GM12878 (cell line): Measurements from ENCODE around the gene CCDC51. TPM values are rescaled to one million over a fixed set of nuclear protein-coding genes. Genes with fewer than 3 reads are reported as not detected.
"Not testable (repeated sequence)": the region's sequence is repeated elsewhere in the genome, so short reads cannot be mapped to it uniquely, and the experiment has no call there.

ENCODE experiments used
- ATAC-seq: fragments of 200-7000 bp; cut with Tn5 transposase; 3 replicates; pipeline ENCODE4 v1.9.1; 2020; ENCODE audit warnings: mild to moderate bottlenecking, moderate library complexity
- BruUV-seq: library from RNA; stranded (reverse); fragments of 400-500 nt; replicated peaks from 2 replicates; lab custom pipeline; 2021; lab: Mats Ljungman, UMichigan
- CTCF ChIA-PET: fragments of 300-600 bp; sonication (Branson Sonifier 250); formaldehyde crosslinking; extraction: SDS; loops from one replicate; lab custom pipeline; 2021; ENCODE audit warnings: inconsistent platforms; lab: Yijun Ruan, JAX
- POLR2A ChIA-PET: fragments of 350-600 bp; formaldehyde crosslinking; extraction: SDS; loops from one replicate; lab custom pipeline; 2021; ENCODE audit warnings: inconsistent platforms; lab: Charles Lee
- RAD21 ChIA-PET: fragments of 300-600 bp; sonication (Branson Sonifier 250); formaldehyde crosslinking; loops from one replicate; lab custom pipeline; 2023; ENCODE audit warnings: antibody characterized with exemption; ENCODE audit not compliant: unreplicated experiment; lab: Charles Lee
- SMC1A ChIA-PET: fragments of 300-600 bp; sonication (Branson Sonifier 250); formaldehyde crosslinking; loops from one replicate; lab custom pipeline; 2023; ENCODE audit not compliant: unreplicated experiment, uncharacterized antibody; lab: Charles Lee
- DNase-seq: peaks from one replicate; pipeline ENCODE4 v3.0.0-alpha.2; 2011; ENCODE audit warnings: low read depth, low spot score
- FAIRE-seq: peaks from 3 replicates; lab custom pipeline; 2011; peaks lifted over from hg19 to GRCh38; lab: Jason Lieb, UNC
- H2AFZ ChIP-seq: 2 replicates; pipeline ENCODE4 v1.6.0; 2011; ENCODE audit warnings: low read depth, low read length, control low read depth; ENCODE audit not compliant: control insufficient read depth
- H3K27ac ChIP-seq: 2 replicates; pipeline ENCODE4 v1.5.1; 2011; ENCODE audit warnings: control low read depth; ENCODE audit not compliant: control insufficient read depth, insufficient read depth
- H3K27me3 ChIP-seq, 2 experiments: replicated peaks in 1 of 2; 2 replicates each; pipeline versions ENCODE4 v1.6.0 to v1.6.1; 2011; ENCODE audit warnings: low read length in 1 of 2; ENCODE audit not compliant: control insufficient read depth in 2 of 2, insufficient read depth in 2 of 2
- H3K36me3 ChIP-seq, 2 experiments: 2 replicates each; pipeline ENCODE4 v1.5.1; 2011; ENCODE audit warnings: low read length in 1 of 2; ENCODE audit not compliant: control insufficient read depth in 2 of 2, insufficient read depth in 2 of 2
- H3K4me1 ChIP-seq: 2 replicates; pipeline ENCODE4 v1.6.1; 2011; ENCODE audit warnings: mild to moderate bottlenecking, low read length, moderate library complexity, mixed read lengths; ENCODE audit not compliant: control insufficient read depth, insufficient read depth
- H3K4me2 ChIP-seq: 2 replicates; pipeline ENCODE4 v1.6.0; 2011; ENCODE audit warnings: control low read depth; ENCODE audit not compliant: control insufficient read depth, insufficient read depth
- H3K4me3 ChIP-seq: fragments of 200-600 bp; sonication (generic); 2 replicates; pipeline ENCODE4 v1.5.1; 2016
- H3K79me2 ChIP-seq: 2 replicates; pipeline ENCODE4 v1.6.0; 2011; ENCODE audit warnings: low read length; ENCODE audit not compliant: control insufficient read depth, insufficient read depth
- H3K9ac ChIP-seq: 2 replicates; pipeline ENCODE4 v1.8.0; 2011; ENCODE audit warnings: low read length, control low read depth, mixed read lengths; ENCODE audit not compliant: control insufficient read depth, insufficient read depth
- H3K9me3 ChIP-seq: replicated peaks from 3 replicates; pipeline ENCODE4 v1.5.1; 2011; ENCODE audit warnings: mild to moderate bottlenecking, low read length; ENCODE audit not compliant: control insufficient read depth, insufficient read depth
- H4K20me1 ChIP-seq: 2 replicates; pipeline ENCODE4 v1.6.0; 2011; ENCODE audit not compliant: control insufficient read depth, insufficient read depth
- BCL3 ChIP-seq: IDR thresholded peaks from 2 replicates; pipeline ENCODE4 v1.6.1; 2011; ENCODE audit warnings: borderline replicate concordance, low read depth, mild to moderate bottlenecking, moderate library complexity, low read length; ENCODE audit not compliant: insufficient read depth, poor library complexity, severe bottlenecking
- BHLHE40 ChIP-seq, 2 experiments: fragments of 450-650 bp in 1 of 2; IDR thresholded peaks; 2 replicates each; pipeline ENCODE4 v1.6.1; 2011 to 2017; ENCODE audit warnings: low read depth in 2 of 2, borderline replicate concordance in 1 of 2, improper control_type of control experiment in 1 of 2, low read length in 1 of 2, mild to moderate bottlenecking in 1 of 2
- HDGF ChIP-seq: fragments of 450-650 bp; IDR thresholded peaks from 2 replicates; pipeline ENCODE4 v1.6.1; 2016; ENCODE audit warnings: antibody characterized with exemption
- MEF2A ChIP-seq: IDR thresholded peaks from 2 replicates; pipeline ENCODE4 v1.6.1; 2011; ENCODE audit warnings: low read depth, mild to moderate bottlenecking, low read length, moderate library complexity; ENCODE audit not compliant: insufficient read depth
- RAD21 ChIP-seq: IDR thresholded peaks from 2 replicates; pipeline ENCODE4 v1.6.1; 2011; ENCODE audit warnings: mild to moderate bottlenecking, low read depth, low read length, moderate library complexity; ENCODE audit not compliant: insufficient read depth
- TAF1 ChIP-seq: IDR thresholded peaks from 2 replicates; pipeline ENCODE4 v1.6.1; 2011; ENCODE audit warnings: mild to moderate bottlenecking, low read depth, low read length, borderline replicate concordance
- ZNF622 ChIP-seq: fragments of 450-650 bp; IDR thresholded peaks from 2 replicates; pipeline ENCODE4 v1.6.1; 2017; ENCODE audit warnings: mild to moderate bottlenecking, inconsistent platforms
- WGBS: methylation state at CpG from one replicate; pipeline ENCODE4 v1.1.6; 2016; ENCODE audit warnings: low lambda C conversion rate; ENCODE audit not compliant: insufficient replicate concordance, insufficient coverage; ENCODE audit errors: missing lambda C conversion rate; 5-methylcytosine and 5-hydroxymethylcytosine counted together
- in situ Hi-C: fragments of 300-500 bp; cut with MboI; formaldehyde crosslinking; loops from 9 replicates; pipeline ENCODE4 v1.14.3; 2018; ENCODE audit warnings: mixed read lengths
- intact Hi-C: fragments of 100-400 bp; cut with micrococcal nuclease; formaldehyde crosslinking; loops from one replicate; pipeline ENCODE4 v1.14.2; 2022; ENCODE audit not compliant: unreplicated experiment
- polyA plus RNA-seq, 11 experiments: library from polyadenylated mRNA; depleted of rRNA in 4 of 11; unstranded in 6 of 11; stranded (reverse) in 5 of 11; fragments of >200 nt; fragmentation: Nextera tagmentation in 4 of 11; fragmentation: Illumina TruSeq in 1 of 11; extraction: Ambion mirVana in 4 of 11; extraction: Trizol in 1 of 11; gene quantifications; 1 replicate in 1 of 11; 2 replicates in 10 of 11; pipeline versions ENCODE4 v1.2.1 to v1.2.3, GENCODE V29; 2011 to 2016; ENCODE audit warnings: inconsistent platforms in 2 of 11, missing spikeins in 2 of 11, low read depth in 1 of 11
- total RNA-seq, 4 experiments: library from RNA; depleted of rRNA in 3 of 4; stranded (reverse); fragments of >200 nt in 3 of 4; fragmentation: Illumina TruSeq in 1 of 4; extraction: Trizol in 1 of 4; gene quantifications; 2 replicates each; pipeline versions ENCODE4 v1.2.1 to v1.2.3, GENCODE V29; 2013 to 2021
- TF ChIP-seq, protein P1 (sequence below): fragments of 150-350 bp; IDR thresholded peaks from 2 replicates; pipeline ENCODE4 v1.6.1; 2016; ENCODE audit warnings: low read depth, low read length

Gene CCDC51
- total and polyA plus RNA-seq, 10 of the 15 experiments (the other 5 are each of a cell fraction or from before 2014, with no cell fraction given) = 10.6 to 54.9 (median 28.5) TPM

DNA sequence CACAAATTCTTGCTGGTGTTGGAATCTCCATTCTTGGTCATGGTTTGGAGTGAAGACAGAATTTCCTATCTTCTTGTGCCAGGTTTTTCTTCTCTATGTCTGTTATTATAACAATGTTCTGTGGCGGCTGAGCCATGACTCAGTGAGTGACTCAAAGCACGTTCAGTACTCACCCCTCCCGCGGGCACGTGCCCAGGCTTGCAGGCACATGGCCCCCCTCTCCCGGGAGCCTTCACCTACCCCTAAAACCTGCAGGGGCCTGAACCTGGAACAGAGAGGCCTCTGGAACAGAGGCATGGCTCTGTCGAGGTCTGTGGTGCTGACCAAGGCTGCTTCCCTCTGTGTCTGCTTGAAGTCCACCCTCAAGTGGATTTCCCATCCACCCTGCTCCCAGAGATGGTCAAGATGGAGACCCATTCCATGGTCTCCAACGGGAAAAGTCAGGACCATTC is 37.6 kb downstream of the CCDC51 start:
- Histone ChIP-seq H3K9me3 (no peaks in the 10 kb centered on the region), H3K4me1 (no peaks in the 10 kb centered on the region), H3K9ac (no peak overlapping the region), H3K4me3 (no peak overlapping the region), H3K79me2 (no peaks in the 10 kb centered on the region), H2AFZ (no peak overlapping the region), H3K27ac (no peak overlapping the region), H4K20me1 (no peaks in the 10 kb centered on the region), H3K36me3 (no peaks in the 10 kb centered on the region), H3K4me2 (no peak overlapping the region), H3K27me3 (no peaks in the 10 kb centered on the region)
- DNase-seq (no peak), ATAC-seq (no peak), FAIRE-seq (no peak)
- in situ Hi-C loops = loop anchor here (5.0 kb wide), 1 partner anchor 35 kb away; no protein-coding TSS in a partner anchor
- intact Hi-C loops = no loop called here
- RAD21 ChIA-PET = interaction anchor here (0.8 to 5.9 kb wide), 5 partner anchors 31 to 233 kb away, joined by 3 to 259 read pairs (median 28); partner anchors contain the start of gene SLC26A6
- CTCF ChIA-PET = interaction anchor here (0.6 to 22.0 kb wide), 9 partner anchors 10 to 157 kb away, joined by 3 to 757 read pairs (median 14); partner anchors contain the start of genes CCDC51 and TMA7
- POLR2A ChIA-PET = no interaction called here
- 27% methylated on average over 8 of the region's 8 CpGs for WGBS
- no peak for TF ChIP-seq TAF1
- no peak for TF ChIP-seq BCL3
- TF ChIP-seq BHLHE40 (IDR thresholded peaks at IDR 0.05; ENCODE audit: borderline replicate concordance in 1 of 2, low read depth in 2 of 2, low read length in 1 of 2) = peak in 1 of 2 experiments; percentile 62; a peak in 1 of 4 replicates
- no peak for TF ChIP-seq RAD21
- no peak for TF ChIP-seq MEF2A
- TF ChIP-seq ZNF622 = no peak
- TF ChIP-seq HDGF = no peak
- TF ChIP-seq, protein P1, sequence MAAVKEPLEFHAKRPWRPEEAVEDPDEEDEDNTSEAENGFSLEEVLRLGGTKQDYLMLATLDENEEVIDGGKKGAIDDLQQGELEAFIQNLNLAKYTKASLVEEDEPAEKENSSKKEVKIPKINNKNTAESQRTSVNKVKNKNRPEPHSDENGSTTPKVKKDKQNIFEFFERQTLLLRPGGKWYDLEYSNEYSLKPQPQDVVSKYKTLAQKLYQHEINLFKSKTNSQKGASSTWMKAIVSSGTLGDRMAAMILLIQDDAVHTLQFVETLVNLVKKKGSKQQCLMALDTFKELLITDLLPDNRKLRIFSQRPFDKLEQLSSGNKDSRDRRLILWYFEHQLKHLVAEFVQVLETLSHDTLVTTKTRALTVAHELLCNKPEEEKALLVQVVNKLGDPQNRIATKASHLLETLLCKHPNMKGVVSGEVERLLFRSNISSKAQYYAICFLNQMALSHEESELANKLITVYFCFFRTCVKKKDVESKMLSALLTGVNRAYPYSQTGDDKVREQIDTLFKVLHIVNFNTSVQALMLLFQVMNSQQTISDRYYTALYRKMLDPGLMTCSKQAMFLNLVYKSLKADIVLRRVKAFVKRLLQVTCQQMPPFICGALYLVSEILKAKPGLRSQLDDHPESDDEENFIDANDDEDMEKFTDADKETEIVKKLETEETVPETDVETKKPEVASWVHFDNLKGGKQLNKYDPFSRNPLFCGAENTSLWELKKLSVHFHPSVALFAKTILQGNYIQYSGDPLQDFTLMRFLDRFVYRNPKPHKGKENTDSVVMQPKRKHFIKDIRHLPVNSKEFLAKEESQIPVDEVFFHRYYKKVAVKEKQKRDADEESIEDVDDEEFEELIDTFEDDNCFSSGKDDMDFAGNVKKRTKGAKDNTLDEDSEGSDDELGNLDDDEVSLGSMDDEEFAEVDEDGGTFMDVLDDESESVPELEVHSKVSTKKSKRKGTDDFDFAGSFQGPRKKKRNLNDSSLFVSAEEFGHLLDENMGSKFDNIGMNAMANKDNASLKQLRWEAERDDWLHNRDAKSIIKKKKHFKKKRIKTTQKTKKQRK = no peak
- SMC1A ChIA-PET = interaction anchor here (0.6 to 8.0 kb wide), 5 partner anchors 19 to 129 kb away, joined by 3 to 287 read pairs (median 16); partner anchors contain the start of genes ATRIP, CCDC51 and TMA7
- BruUV-seq = no TSS peak

- H3K9me3 ChIP-seq, H3K27ac ChIP-seq, H3K4me2 ChIP-seq, H3K4me3 ChIP-seq, H3K27me3 ChIP-seq, H2AFZ ChIP-seq, H3K36me3 ChIP-seq, H3K9ac ChIP-seq, H3K4me1 ChIP-seq, ATAC-seq, DNase-seq, H3K79me2 ChIP-seq, BruUV-seq, H4K20me1 ChIP-seq, FAIRE-seq: not testable (repeated sequence)
- in situ Hi-C loops = loop anchor here (5.0 kb wide), 1 partner anchor 36 kb away; no protein-coding TSS in a partner anchor
- ChIA-PET CTCF (interaction anchor here (0.6 to 22.0 kb wide), 57 partner anchors 9 to 934 kb away, joined by 3 to 757 read pairs (median 6); partner anchors contain the start of genes ATRIP, CCDC51, NME6 and PFKFB4), RAD21 (interaction anchor here (0.5 to 5.9 kb wide), 41 partner anchors 8 to 550 kb away, joined by 3 to 259 read pairs (median 4); partner anchors contain the start of genes ATRIP, CCDC51, IP6K2 and NME6), SMC1A (interaction anchor here (0.8 to 8.0 kb wide), 36 partner anchors 7 to 606 kb away, joined by 3 to 287 read pairs (median 5); partner anchors contain the start of genes ATRIP, CCDC51, NME6 and PFKFB4), POLR2A (interaction anchor here (0.7 to 1.7 kb wide), 4 partner anchors 12 to 213 kb away, joined by 3 to 11 read pairs (median 4); partner anchors contain the start of gene CDC25A)
- intact Hi-C loops = loop anchor here (1.0 to 2.0 kb wide), 5 partner anchors 35 to 169 kb away; no protein-coding TSS in a partner anchor
- WGBS = 61% methylated on average over 12 of the region's 12 CpGs
Measured at GRCh38 chr3:48401434-48401901, 38.5 kb downstream of the CCDC51 start.
